ENCODE measurements around the gene FOSL2.
A peak's percentile ranks its signal among the peaks of the same experiment; 100 is the strongest.

Gene FOSL2

DNA sequence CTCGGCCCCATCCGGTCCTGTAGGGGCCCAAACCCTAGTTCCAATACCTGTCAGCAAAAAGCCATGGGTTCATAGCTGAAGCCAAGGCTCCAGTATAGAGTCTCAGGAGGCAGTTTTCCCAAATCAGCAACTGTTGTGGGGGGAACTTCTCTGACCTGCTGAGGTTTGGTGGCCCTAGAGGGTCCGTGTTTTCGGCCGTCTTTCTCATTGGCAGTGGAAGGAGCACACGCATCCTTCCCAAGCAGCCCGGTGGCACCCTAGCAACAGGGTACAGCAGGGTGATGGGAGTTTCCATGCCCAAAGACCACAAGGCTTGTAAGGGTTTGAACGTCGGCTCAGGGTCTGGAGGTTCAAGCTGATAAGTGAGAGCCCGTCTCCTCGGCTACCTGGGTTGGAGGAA is 6.6 kb downstream of the FOSL2 start:
- peak overlapping the region; percentile 83 for H3K4me3 ChIP-seq (ENCODE audit: low read length, poor library complexity, severe bottlenecking)
- peak overlapping the region; percentile 95 for H3K4me2 ChIP-seq (ENCODE audit: low read depth, low read length, poor library complexity, severe bottlenecking)
- peaks cover 100% of the 10 kb centered on the region for H3K79me2 ChIP-seq (ENCODE audit: insufficient read depth, low read length)
- peaks cover 100% of the 10 kb centered on the region for H4K20me1 ChIP-seq (ENCODE audit: insufficient read depth, low read length, poor library complexity, severe bottlenecking)
- H3K27me3 ChIP-seq (ENCODE audit: insufficient read depth, low read length, poor library complexity, severe bottlenecking), result no peaks in the 10 kb centered on the region
- peaks cover 51% of the 10 kb centered on the region for H3K36me3 ChIP-seq (ENCODE audit: insufficient read depth, low read length)
- peaks cover 65% of the 10 kb centered on the region for H3K4me1 ChIP-seq (ENCODE audit: insufficient read depth, low read length, poor library complexity, severe bottlenecking)
- no peak overlapping the region for H2AFZ ChIP-seq (ENCODE audit: low read length)
- TF ChIP-seq CTCF (conservative IDR thresholded peaks at IDR 0.05; ENCODE audit: low read length), result no peak
- TF ChIP-seq EZH2phosphoT487 (IDR thresholded peaks at IDR 0.05; ENCODE audit: borderline replicate concordance), result no peak
- H3K9ac ChIP-seq (ENCODE audit: low read depth, low read length, poor library complexity, severe bottlenecking), result peak overlapping the region; percentile 87
- H3K9me3 ChIP-seq (ENCODE audit: insufficient read depth, low read depth, low read length), result no peaks in the 10 kb centered on the region
- H3F3A ChIP-seq (ENCODE audit: low read depth), result no peaks in the 10 kb centered on the region
- no peaks in the 10 kb centered on the region for H3K9me2 ChIP-seq (replicated peaks; ENCODE audit: low read depth, low read length)

- H2AFZ ChIP-seq (ENCODE audit: low read length), result no peak overlapping the region
- no peaks in the 10 kb centered on the region for H3K9me3 ChIP-seq (ENCODE audit: insufficient read depth, low read depth, low read length)
- H3F3A ChIP-seq (ENCODE audit: low read depth), result no peaks in the 10 kb centered on the region
- no peaks in the 10 kb centered on the region for H3K27me3 ChIP-seq (ENCODE audit: insufficient read depth, low read length, poor library complexity, severe bottlenecking)
- H3K4me1 ChIP-seq (ENCODE audit: insufficient read depth, low read length, poor library complexity, severe bottlenecking), result peaks cover 65% of the 10 kb centered on the region
- peak overlapping the region; percentile 83 for H3K4me3 ChIP-seq (ENCODE audit: low read length, poor library complexity, severe bottlenecking)
- H3K4me2 ChIP-seq (ENCODE audit: low read depth, low read length, poor library complexity, severe bottlenecking), result peak overlapping the region; percentile 95
- H3K9me2 ChIP-seq (replicated peaks; ENCODE audit: low read depth, low read length), result no peaks in the 10 kb centered on the region
- peaks cover 58% of the 10 kb centered on the region for H3K36me3 ChIP-seq (ENCODE audit: insufficient read depth, low read length)
- peaks cover 100% of the 10 kb centered on the region for H4K20me1 ChIP-seq (ENCODE audit: insufficient read depth, low read length, poor library complexity, severe bottlenecking)
- no peak for TF ChIP-seq EZH2phosphoT487 (IDR thresholded peaks at IDR 0.05; ENCODE audit: borderline replicate concordance)
- TF ChIP-seq CTCF (conservative IDR thresholded peaks at IDR 0.05; ENCODE audit: low read length), result no peak
- peaks cover 100% of the 10 kb centered on the region for H3K79me2 ChIP-seq (ENCODE audit: insufficient read depth, low read length)
- peak overlapping the region; percentile 87 for H3K9ac ChIP-seq (ENCODE audit: low read depth, low read length, poor library complexity, severe bottlenecking)
These were observed 7.3 kb downstream of the FOSL2 start for GRCh38 chr2:28399956-28400355.

DNA sequence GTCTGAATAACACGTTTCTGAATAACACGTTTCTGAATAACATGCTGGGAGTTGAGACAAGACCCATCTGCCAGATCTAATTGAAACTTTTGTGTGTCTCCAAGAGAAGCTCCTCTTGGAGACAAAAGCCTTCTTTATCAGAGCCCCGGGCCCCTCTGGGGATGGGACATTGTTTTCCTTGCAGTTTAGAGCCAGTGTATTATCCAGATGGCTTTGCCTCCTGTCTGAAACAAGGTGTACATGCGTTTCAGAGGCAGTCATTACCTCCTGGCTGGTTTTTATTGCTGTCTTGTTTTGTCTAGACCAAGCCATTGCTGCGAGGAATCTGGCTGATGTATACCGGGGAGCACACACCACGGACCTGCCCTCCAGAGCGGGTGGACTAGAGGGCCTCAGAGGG is 7.8 kb downstream of the FOSL2 start:
- no peak overlapping the region for H2AFZ ChIP-seq (ENCODE audit: low read length)
- no peaks in the 10 kb centered on the region for H3F3A ChIP-seq (ENCODE audit: low read depth)
- no peak for TF ChIP-seq CTCF (conservative IDR thresholded peaks at IDR 0.05; ENCODE audit: low read length)
- no peak for TF ChIP-seq EZH2phosphoT487 (IDR thresholded peaks at IDR 0.05; ENCODE audit: borderline replicate concordance)
- H3K9ac ChIP-seq (ENCODE audit: low read depth, low read length, poor library complexity, severe bottlenecking), result peak overlapping the region; percentile 87
- peaks cover 100% of the 10 kb centered on the region for H4K20me1 ChIP-seq (ENCODE audit: insufficient read depth, low read length, poor library complexity, severe bottlenecking)
- peaks cover 100% of the 10 kb centered on the region for H3K79me2 ChIP-seq (ENCODE audit: insufficient read depth, low read length)
- peaks cover 63% of the 10 kb centered on the region for H3K36me3 ChIP-seq (ENCODE audit: insufficient read depth, low read length)
- H3K4me1 ChIP-seq (ENCODE audit: insufficient read depth, low read length, poor library complexity, severe bottlenecking), result peaks cover 65% of the 10 kb centered on the region
- peak overlapping the region; percentile 83 for H3K4me3 ChIP-seq (ENCODE audit: low read length, poor library complexity, severe bottlenecking)
- peak overlapping the region; percentile 95 for H3K4me2 ChIP-seq (ENCODE audit: low read depth, low read length, poor library complexity, severe bottlenecking)
- no peaks in the 10 kb centered on the region for H3K9me2 ChIP-seq (replicated peaks; ENCODE audit: low read depth, low read length)
- H3K9me3 ChIP-seq (ENCODE audit: insufficient read depth, low read depth, low read length), result no peaks in the 10 kb centered on the region
- no peaks in the 10 kb centered on the region for H3K27me3 ChIP-seq (ENCODE audit: insufficient read depth, low read length, poor library complexity, severe bottlenecking)

Measured in Loucy (cell line).